HG02981 (cell line): ENCODE data around the gene RABGGTB.
"Not testable (repeated sequence)": the region's sequence is repeated elsewhere in the genome, so short reads cannot be mapped to it uniquely, and the experiment has no call there.

Experiments
- ATAC-seq: cut with Tn5 transposase; IDR thresholded peaks from one replicate; pipeline ENCODE4 v1.9.1; 2021; ENCODE audit warnings: mild to moderate bottlenecking, moderate library complexity; ENCODE audit not compliant: unreplicated experiment

RABGGTB gene

GRCh38 chr1:75785983-75786853, at the start of gene RABGGTB:
Gene RABGGTB (plus strand): TSS chr1:75786256. CDS start chr1:75786272, 16 bp downstream.
- peak; percentile 79 for ATAC-seq

- no peak for ATAC-seq
Observed at GRCh38 chr1:75742047-75742625, 43.9 kb upstream of the RABGGTB start.

DNA sequence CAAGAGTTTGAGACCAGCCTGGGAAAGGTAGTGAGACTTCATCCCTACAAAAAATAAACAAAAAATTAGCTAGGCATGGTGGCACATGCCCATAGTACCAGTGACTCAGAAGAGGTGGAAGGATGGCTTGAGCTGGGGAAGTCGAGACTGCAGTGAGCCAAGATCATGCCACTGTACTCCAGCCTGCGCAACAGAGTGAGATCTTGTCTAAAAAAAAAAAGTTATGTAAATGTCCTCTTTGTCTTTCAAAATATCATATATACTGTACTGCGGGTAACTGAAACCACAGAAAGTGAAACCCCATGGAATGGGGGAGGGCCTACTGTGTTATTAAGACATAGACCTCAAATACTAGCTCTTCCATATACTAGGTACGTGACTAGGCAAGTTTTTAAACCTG, 40.8 kb upstream of the RABGGTB start:
- ATAC-seq = peak; percentile 67

DNA sequence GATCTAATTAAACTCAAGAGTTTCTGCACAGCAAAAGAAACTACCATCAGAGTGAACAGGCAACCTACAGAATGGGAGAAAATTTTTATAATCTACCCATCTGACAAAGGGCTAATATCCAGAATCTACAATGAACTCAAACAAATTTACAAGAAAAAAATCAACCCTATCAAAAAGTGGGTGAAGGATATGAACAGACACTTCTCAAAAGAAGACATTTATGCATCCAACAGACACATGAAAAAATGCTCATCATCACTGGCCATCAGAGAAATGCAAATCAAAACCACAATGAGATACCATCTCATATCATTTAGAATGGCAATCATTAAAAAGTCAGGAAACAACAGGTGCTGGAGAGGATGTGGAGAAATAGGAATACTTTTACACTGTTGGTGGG, 28.8 kb upstream of the RABGGTB start:
- ATAC-seq = not testable (repeated sequence)

DNA sequence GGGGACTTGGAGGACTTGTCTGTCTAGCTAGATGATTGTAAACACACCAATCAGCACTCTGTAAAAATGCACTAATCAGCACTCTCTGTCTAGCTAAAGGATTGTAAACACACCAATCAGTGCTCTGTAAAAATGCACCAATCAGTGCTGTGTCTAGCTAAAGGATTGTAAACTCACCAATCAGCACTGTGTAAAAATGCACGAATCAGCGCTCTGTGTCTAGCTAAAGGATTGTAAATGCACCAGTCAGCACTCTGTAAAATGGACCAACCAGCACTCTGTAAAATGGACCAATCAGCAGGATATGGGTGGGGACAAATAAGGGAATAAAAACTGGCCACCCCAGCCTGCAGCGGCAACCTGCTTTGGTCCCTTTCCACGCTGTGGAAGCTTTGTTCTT, 27.5 kb upstream of the RABGGTB start:
- not testable (repeated sequence) for ATAC-seq

GRCh38 chr1:75764057-75764655, 21.9 kb upstream of the RABGGTB start:
- no peak for ATAC-seq

GRCh38 chr1:75765697-75766355, 20.2 kb upstream of the RABGGTB start:
- no peak for ATAC-seq

GRCh38 chr1:75768016-75768415, 18.0 kb upstream of the RABGGTB start:
- no peak for ATAC-seq

- no peak for ATAC-seq
Observed at GRCh38 chr1:75770761-75771160, 15.3 kb upstream of the RABGGTB start.

GRCh38 chr1:75771978-75772377, 14.1 kb upstream of the RABGGTB start:
- no peak for ATAC-seq

DNA sequence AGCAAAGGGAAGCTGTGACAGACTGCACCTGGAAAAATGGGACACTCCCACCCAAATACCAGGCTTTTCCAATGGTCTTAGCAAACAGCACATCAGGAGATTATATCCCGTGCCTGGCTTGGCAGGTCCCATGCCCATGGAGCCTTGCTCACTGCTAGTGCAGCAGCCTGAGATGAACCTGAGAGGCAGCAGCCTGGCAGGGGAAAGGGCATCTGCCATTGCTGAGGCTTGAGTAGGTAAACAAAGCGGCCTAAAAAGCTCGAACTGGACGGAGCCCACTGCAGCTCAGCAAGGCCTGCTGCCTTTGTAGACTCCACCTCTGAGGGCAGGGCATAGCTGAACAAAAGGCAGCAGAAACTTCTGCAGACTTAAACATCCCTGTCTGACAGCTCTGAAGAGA, 8.2 kb upstream of the RABGGTB start:
- ATAC-seq = not testable (repeated sequence)

GRCh38 chr1:75778694-75779093, 7.4 kb upstream of the RABGGTB start:
- ATAC-seq = not testable (repeated sequence)

DNA sequence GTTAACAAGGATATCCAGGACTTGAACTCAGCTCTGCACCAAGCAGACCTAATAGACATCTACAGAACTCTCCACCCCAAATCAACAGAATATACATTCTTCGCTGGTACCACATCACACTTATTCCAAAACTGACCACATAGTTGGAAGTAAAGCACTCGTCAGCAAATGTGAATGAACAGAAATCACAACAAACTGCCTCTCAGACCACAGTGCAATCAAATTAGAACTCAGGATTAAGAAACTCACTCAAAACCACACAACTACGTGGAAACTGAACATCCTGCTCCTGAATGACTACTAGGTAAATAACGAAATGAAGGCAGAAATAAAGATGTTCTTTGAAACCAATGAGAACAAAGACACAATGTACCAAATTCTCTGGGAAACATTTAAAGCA, 5.9 kb upstream of the RABGGTB start:
- not testable (repeated sequence) for ATAC-seq

GRCh38 chr1:75783920-75784319, 2.1 kb upstream of the RABGGTB start:
- ATAC-seq = not testable (repeated sequence)

- ATAC-seq = peak; percentile 15
Observed at GRCh38 chr1:75785320-75785982, 605 bp upstream of the RABGGTB start.

DNA sequence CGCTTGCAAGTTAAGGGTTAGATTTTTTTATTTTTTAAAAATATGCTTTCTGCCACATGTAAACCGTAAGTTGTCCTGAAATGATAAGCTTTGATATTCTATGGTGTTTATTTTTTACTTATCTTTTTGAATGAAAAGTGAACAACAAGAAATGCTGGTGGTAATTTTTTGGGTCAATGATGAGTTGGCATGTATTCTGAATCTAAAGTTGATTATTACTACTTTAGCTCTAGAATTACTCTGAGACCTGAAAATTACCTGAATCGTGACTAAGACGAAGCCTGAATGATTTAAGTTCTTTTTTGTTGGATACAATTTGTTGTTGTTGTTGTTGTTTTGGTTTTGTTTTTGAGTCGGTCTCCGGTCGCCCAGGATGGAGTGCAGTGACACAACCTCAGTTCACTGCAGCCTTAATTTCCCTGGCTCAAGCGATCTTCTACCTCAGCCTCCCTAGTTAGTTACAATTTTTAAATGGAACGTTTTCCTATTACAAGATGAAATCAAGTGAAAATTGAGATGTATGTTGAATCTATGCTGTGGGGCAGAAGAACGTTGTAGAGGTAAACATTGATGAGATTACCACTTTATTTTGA, 941 bp downstream of the RABGGTB start:
- ATAC-seq = no peak

DNA sequence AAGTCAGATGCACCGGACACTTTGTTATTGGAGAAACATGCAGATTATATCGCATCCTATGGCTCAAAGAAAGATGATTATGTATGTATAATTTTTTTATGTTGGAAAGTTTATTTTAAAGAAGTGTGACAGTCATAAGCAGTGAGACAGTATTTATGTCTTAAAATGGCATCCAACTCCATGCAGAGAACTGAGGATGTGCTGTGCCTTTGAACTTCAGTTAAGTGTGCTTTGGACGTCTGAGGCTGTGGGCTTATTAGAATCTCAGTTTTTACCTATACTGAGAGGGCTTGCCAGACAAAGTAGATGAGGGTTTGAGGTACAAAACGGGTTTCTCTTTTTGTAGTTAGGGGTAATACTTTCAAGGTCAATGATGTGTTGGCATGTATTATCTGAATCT, 1.5 kb downstream of the RABGGTB start:
- ATAC-seq = no peak

DNA sequence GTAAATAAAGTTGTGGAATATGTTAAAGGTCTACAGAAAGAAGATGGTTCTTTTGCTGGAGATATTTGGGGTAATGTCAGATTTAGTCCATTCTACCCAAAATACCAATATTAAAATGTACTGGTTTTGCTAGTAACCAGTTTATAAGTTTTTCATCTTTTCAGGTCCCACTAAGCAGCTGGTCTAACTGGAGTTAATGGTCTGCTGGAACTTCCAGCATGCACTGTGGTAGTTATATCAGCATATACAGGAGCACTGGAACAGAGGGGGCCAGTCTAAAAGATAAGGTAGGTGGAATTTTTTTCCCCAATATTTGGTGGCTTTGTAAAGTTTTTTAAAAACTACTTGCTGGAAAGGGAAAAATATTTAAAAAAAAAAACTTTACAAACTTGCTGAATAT, 3.9 kb downstream of the RABGGTB start:
- no peak for ATAC-seq

DNA sequence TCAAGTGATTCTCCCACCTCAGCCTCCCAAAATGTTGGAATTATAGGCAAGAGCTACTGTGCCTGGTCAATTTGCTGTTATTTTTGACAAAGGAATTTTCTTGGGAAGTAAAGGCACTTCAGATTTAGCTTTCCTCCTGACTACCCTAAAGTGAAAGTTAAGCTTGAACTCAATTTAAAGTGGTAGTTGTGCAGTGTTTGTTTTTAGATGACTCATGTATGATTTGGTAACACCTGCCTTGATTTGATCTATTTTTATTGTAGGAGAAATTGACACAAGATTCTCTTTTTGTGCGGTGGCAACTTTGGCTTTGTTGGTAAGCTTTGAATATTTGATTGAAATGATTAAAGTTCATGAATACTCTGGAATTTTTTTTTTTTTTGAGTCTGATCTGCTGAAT, 5.0 kb downstream of the RABGGTB start:
- ATAC-seq = no peak

DNA sequence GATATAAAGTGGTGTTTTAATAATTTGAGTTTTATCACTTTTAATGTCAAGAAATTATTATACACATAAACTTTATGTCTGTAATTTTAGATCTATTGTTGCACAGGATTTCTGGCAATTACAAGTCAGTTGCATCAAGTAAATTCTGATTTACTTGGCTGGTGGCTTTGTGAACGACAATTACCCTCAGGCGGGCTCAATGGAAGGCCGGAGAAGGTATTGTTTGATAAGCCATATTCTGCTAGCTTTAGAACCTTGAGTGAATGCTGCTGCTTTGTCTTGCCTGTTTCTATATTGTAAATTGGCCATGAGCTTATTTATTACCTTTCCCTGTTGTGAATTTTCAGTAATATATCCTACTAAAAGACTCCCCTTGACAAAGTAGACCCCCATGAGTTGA, 6.0 kb downstream of the RABGGTB start:
- no peak for ATAC-seq

DNA sequence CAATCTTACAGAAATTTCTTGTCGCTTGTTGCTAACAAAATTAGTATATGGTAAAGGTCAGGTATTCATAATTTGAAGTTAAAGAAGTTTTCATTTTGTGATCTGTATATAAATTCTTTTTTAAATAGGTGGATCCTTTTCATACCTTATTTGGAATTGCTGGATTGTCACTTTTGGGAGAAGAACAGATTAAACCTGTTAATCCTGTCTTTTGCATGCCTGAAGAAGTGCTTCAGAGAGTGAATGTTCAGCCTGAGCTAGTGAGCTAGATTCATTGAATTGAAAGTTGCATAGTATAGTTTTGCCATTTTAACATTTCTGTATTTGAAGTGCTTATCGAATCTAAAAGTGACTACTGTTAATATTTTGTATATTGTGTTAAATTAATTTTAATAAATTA, 8.3 kb downstream of the RABGGTB start:
- ATAC-seq = no peak
